DOHH2 (cell line): ENCODE measurements around the gene NEK7.

Source experiments
- H3F3A ChIP-seq: fragments of 200-600 bp; sonication (generic), shearing (Covaris generic); 2 replicates; pipeline ENCODE4 v1.6.0; 2016; ENCODE audit warnings: antibody characterized with exemption, mild to moderate bottlenecking; ENCODE audit not compliant: control insufficient read depth, insufficient read depth
- H3K27ac ChIP-seq: fragments of 200-600 bp; sonication (generic); 2 replicates; pipeline ENCODE4 v1.5.1; 2014; ENCODE audit warnings: low read depth, mild to moderate bottlenecking, low read length, moderate library complexity
- H3K27me3 ChIP-seq: fragments of 200-600 bp; sonication (generic); 2 replicates; pipeline ENCODE4 v1.6.1; 2014; ENCODE audit warnings: mild to moderate bottlenecking, low read length, mixed read lengths; ENCODE audit not compliant: control insufficient read depth
- H3K36me3 ChIP-seq: fragments of 200-600 bp; sonication (generic); 2 replicates; pipeline ENCODE4 v1.6.1; 2014; ENCODE audit warnings: mild to moderate bottlenecking, low read length, moderate library complexity, mixed read lengths; ENCODE audit not compliant: control insufficient read depth
- H3K4me1 ChIP-seq: fragments of 200-600 bp; sonication (generic); 2 replicates; pipeline ENCODE4 v1.6.1; 2014; ENCODE audit warnings: mild to moderate bottlenecking, low read length, mixed read lengths; ENCODE audit not compliant: control insufficient read depth
- H3K4me2 ChIP-seq: fragments of 200-600 bp; sonication (generic); 2 replicates; pipeline ENCODE4 v1.6.0; 2014; ENCODE audit warnings: mild to moderate bottlenecking, low read length, moderate library complexity
- H3K4me3 ChIP-seq: fragments of 200-600 bp; sonication (generic); 2 replicates; pipeline ENCODE4 v1.5.1; 2014; ENCODE audit warnings: mild to moderate bottlenecking, low read length, mixed read lengths
- H3K79me2 ChIP-seq: fragments of 200-600 bp; sonication (generic); 2 replicates; pipeline ENCODE4 v1.6.1; 2014; ENCODE audit warnings: mild to moderate bottlenecking, low read length, mixed read lengths; ENCODE audit not compliant: control insufficient read depth
- H3K9me2 ChIP-seq: fragments of 200-600 bp; sonication (generic); replicated peaks from 2 replicates; pipeline ENCODE4 v1.6.1; 2014; ENCODE audit warnings: mild to moderate bottlenecking, low read length, mixed read lengths; ENCODE audit not compliant: control insufficient read depth
- H3K9me3 ChIP-seq: fragments of 200-600 bp; sonication (generic); 2 replicates; pipeline ENCODE4 v1.6.1; 2014; ENCODE audit warnings: antibody characterized with exemption, low read length, mixed read lengths; ENCODE audit not compliant: control insufficient read depth, insufficient read depth
- H4K20me1 ChIP-seq: fragments of 200-600 bp; sonication (generic); 2 replicates; pipeline ENCODE4 v1.6.0; 2014; ENCODE audit warnings: low read depth, mild to moderate bottlenecking, antibody characterized with exemption, low read length, moderate library complexity; ENCODE audit not compliant: control insufficient read depth, insufficient read depth
- EZH2phosphoT487 ChIP-seq: fragments of 200-600 bp; sonication (generic); IDR thresholded peaks from 2 replicates; pipeline ENCODE4 v1.6.1; 2017; ENCODE audit warnings: borderline replicate concordance, mild to moderate bottlenecking, antibody characterized with exemption, low read length, moderate library complexity, mixed read lengths
- TF ChIP-seq, protein P1 (sequence below): fragments of 200-600 bp; sonication (generic); IDR thresholded peaks from one replicate; pipeline ENCODE4 v1.5.1; 2014; ENCODE audit warnings: antibody characterized with exemption, mild to moderate bottlenecking, low read depth, low read length; ENCODE audit not compliant: poor library complexity, severe bottlenecking

Gene NEK7

DNA sequence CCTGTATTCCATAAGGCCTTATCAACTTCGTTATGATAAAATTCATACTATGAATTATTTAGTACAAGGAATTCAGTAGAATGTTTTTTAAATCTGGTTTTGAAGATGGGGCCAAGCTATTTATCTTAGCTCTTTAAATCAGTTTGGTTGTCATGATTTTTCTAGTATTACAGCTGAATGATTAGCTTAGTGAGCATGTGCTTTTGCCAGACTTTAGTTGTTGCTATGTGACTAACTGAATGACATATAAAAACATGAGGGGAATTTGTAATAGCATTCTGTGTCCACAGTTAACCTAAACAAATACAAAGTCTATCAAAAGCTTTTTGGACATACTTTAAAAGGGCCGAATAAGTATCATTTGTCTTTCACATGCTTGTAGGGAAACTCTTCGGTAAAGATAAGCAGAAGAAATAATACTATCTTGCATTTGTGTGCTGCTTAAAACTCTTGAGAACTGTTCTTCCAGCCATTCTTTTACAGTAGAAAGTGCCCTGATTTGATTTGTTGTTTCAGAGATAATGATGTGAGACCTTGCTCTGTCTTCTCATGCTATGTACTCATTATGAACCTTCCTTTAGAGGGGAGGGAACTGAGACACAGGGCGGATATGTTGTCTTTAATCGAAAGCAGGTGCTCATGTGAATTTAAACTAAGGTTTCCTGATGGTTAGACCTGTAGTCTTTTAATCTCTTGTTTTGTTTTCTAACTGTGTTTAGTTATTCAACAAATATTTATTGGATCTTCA, 18.8 kb downstream of the NEK7 start:
- Histone ChIP-seq H3K9me2 (no peaks in the 10 kb centered on the region), H3K9me3 (no peaks in the 10 kb centered on the region), H3K27ac (no peak overlapping the region), H3K36me3 (no peaks in the 10 kb centered on the region), H3K4me1 (peaks cover 45% of the 10 kb centered on the region), H3K4me3 (no peak overlapping the region), H3F3A (no peaks in the 10 kb centered on the region; the same call in 1 of the 2 replicates), H3K79me2 (peaks cover 93% of the 10 kb centered on the region), H4K20me1 (no peaks in the 10 kb centered on the region), H3K4me2 (no peak overlapping the region), H3K27me3 (no peaks in the 10 kb centered on the region)
- TF ChIP-seq, protein P1, sequence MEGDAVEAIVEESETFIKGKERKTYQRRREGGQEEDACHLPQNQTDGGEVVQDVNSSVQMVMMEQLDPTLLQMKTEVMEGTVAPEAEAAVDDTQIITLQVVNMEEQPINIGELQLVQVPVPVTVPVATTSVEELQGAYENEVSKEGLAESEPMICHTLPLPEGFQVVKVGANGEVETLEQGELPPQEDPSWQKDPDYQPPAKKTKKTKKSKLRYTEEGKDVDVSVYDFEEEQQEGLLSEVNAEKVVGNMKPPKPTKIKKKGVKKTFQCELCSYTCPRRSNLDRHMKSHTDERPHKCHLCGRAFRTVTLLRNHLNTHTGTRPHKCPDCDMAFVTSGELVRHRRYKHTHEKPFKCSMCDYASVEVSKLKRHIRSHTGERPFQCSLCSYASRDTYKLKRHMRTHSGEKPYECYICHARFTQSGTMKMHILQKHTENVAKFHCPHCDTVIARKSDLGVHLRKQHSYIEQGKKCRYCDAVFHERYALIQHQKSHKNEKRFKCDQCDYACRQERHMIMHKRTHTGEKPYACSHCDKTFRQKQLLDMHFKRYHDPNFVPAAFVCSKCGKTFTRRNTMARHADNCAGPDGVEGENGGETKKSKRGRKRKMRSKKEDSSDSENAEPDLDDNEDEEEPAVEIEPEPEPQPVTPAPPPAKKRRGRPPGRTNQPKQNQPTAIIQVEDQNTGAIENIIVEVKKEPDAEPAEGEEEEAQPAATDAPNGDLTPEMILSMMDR: no peak
- TF ChIP-seq EZH2phosphoT487: no peak

DNA sequence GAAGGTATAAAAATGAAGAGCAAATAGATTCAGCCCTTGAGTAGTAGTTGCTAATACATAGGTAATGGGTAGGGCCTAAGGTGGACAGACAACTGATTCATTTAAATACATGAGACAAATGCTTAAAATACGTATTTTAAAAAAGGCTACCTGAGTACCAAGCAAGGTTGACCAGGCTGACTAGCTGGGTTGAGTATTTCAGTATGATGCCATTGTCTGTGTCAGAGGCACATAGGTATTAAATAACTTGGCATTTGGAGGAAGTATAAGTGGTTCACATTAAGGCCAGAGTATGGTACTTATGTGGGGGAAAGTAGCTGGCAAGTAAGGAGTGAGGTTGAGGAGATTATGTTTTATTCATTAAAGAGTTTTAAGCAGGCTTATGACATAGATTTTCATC, 19.4 kb downstream of the NEK7 start:
- Histone ChIP-seq H4K20me1 (no peaks in the 10 kb centered on the region), H3K27ac (no peak overlapping the region)

DNA sequence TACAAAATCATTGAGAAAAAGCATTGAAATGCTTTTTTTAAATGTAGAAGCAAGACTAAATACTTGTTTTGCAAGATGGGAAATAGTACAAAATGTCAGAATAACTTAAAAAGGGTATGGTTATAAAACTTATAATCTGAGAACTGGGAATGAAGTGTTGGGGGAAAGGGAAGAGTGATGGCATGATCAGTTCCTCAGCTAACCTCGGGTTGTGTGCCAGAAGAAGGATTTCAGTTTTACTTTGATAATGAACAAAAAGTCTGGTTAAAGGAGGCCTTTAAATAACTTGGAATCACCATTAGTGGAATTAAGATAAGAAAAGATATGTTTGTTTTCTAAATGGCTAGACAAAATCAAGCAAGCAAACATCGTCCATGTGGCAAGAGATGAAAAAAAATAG, 20.7 kb downstream of the NEK7 start:
- TF ChIP-seq, protein P1: no peak
- TF ChIP-seq EZH2phosphoT487: no peak
- H3K4me2 ChIP-seq: no peak overlapping the region
- H3K4me1 ChIP-seq: peaks cover 34% of the 10 kb centered on the region
- H3K9me3 ChIP-seq: no peaks in the 10 kb centered on the region
- no peak overlapping the region for H3K27ac ChIP-seq
- no peaks in the 10 kb centered on the region for H4K20me1 ChIP-seq
- H3K4me3 ChIP-seq: no peak overlapping the region
- H3K36me3 ChIP-seq: no peaks in the 10 kb centered on the region
- no peaks in the 10 kb centered on the region for H3K27me3 ChIP-seq
- H3F3A ChIP-seq: no peaks in the 10 kb centered on the region; the same call in 1 of the 2 replicates
- H3K79me2 ChIP-seq: peaks cover 92% of the 10 kb centered on the region
- no peaks in the 10 kb centered on the region for H3K9me2 ChIP-seq

More for the DNA sequence above, 19.4 kb downstream of the NEK7 start:
- Histone ChIP-seq H3K9me3 (no peaks in the 10 kb centered on the region), H3F3A (no peaks in the 10 kb centered on the region; the same call in 1 of the 2 replicates), H3K79me2 (peaks cover 93% of the 10 kb centered on the region), H3K4me2 (no peak overlapping the region), H3K36me3 (no peaks in the 10 kb centered on the region), H3K4me1 (peaks cover 45% of the 10 kb centered on the region), H3K4me3 (no peak overlapping the region), H3K27me3 (no peaks in the 10 kb centered on the region), H3K9me2 (no peaks in the 10 kb centered on the region)
- TF ChIP-seq EZH2phosphoT487: no peak
- TF ChIP-seq, protein P1: no peak
